ENCODE results near the gene ANAPC4. TPM values are rescaled to one million over a fixed set of nuclear protein-coding genes. Genes with fewer than 3 reads are reported as not detected.
A peak's percentile ranks its signal among the peaks of the same experiment; 100 is the strongest.

Gene ANAPC4
- polyA plus RNA-seq, 1 donor (not counting 4 experiments of a cell fraction or from before 2014, with no cell fraction given): 26.9 TPM

GRCh38 chr4:25358515-25359275 is 18.4 kb upstream of the ANAPC4 start:
- DNase-seq (ENCODE audit: low read depth, low spot score) (no peak), FAIRE-seq (peak; percentile 41)
- Histone ChIP-seq H3K9me1 (ENCODE audit: control insufficient read depth, extremely low read depth, insufficient read depth, low read length) (no peaks in the 10 kb centered on the region), H4K20me1 (ENCODE audit: control insufficient read depth, extremely low read depth, insufficient read depth, low read length) (no peaks in the 10 kb centered on the region), H3K4me1 (ENCODE audit: control insufficient read depth, extremely low read depth, insufficient read depth, low read length) (no peaks in the 10 kb centered on the region), H3K9ac (ENCODE audit: control insufficient read depth, extremely low read depth, insufficient read depth, low read length) (no peak overlapping the region), H3K79me2 (ENCODE audit: control insufficient read depth, insufficient read depth, low read length) (no peaks in the 10 kb centered on the region), H3K36me3 (ENCODE audit: control insufficient read depth in 2 of 2, extremely low read depth in 1 of 2, insufficient read depth in 2 of 2, low read length in 2 of 2) (no peaks in the 10 kb centered on the region), H3K27ac (ENCODE audit: control insufficient read depth, insufficient read depth, low read length) (no peak overlapping the region), H3K9me3 (ENCODE audit: control insufficient read depth, low read depth, low read length) (no peaks in the 10 kb centered on the region), H3K4me2 (ENCODE audit: control insufficient read depth, extremely low read depth, insufficient read depth, low read depth, low read length) (no peak overlapping the region), H2AFZ (ENCODE audit: control insufficient read depth, low read length) (no peak overlapping the region), H3K27me3 (ENCODE audit: control insufficient read depth, extremely low read depth, insufficient read depth, low read length) (no peaks in the 10 kb centered on the region), H3K4me3 (ENCODE audit: control insufficient read depth in 2 of 3, extremely low read depth in 1 of 3, insufficient read depth in 2 of 3, low read depth in 1 of 3, low read length in 3 of 3) (no peak overlapping the region)
- dilution Hi-C loops (cut with MboI; ENCODE audit: extremely low pct_ligation_motif_present, low sequenced_read_pairs): no loop called here
- no peak for TF ChIP-seq EZH2 (IDR thresholded peaks at IDR 0.05; ENCODE audit: low read length)
- TF ChIP-seq, protein P1, sequence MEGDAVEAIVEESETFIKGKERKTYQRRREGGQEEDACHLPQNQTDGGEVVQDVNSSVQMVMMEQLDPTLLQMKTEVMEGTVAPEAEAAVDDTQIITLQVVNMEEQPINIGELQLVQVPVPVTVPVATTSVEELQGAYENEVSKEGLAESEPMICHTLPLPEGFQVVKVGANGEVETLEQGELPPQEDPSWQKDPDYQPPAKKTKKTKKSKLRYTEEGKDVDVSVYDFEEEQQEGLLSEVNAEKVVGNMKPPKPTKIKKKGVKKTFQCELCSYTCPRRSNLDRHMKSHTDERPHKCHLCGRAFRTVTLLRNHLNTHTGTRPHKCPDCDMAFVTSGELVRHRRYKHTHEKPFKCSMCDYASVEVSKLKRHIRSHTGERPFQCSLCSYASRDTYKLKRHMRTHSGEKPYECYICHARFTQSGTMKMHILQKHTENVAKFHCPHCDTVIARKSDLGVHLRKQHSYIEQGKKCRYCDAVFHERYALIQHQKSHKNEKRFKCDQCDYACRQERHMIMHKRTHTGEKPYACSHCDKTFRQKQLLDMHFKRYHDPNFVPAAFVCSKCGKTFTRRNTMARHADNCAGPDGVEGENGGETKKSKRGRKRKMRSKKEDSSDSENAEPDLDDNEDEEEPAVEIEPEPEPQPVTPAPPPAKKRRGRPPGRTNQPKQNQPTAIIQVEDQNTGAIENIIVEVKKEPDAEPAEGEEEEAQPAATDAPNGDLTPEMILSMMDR (optimal IDR thresholded peaks at IDR 0.05 in 1 of 3, IDR thresholded peaks at IDR 0.05 in 1 of 3, conservative IDR thresholded peaks at IDR 0.05 in 1 of 3; ENCODE audit: extremely low read depth in 1 of 3, insufficient read depth in 2 of 3, low read length in 3 of 3): no peak

DNA sequence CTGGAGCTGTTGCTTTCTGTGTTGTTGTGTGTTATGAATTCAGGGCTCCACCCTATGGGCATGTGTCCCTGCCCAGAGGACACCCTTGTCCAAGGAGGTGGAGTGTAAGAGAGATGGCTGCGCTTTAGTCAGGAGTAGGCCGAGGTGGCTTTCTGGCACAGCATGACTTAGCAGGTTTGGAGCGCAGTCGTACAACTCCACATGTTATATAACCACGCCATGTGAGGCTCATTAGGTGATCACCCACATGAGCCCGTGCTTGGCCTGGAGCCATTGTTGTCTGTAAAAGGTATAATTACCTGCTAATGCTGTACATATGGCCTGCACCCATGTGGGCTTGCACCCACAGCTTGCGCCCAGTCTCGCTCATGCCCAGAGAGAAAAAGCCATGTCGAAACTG is 15.8 kb upstream of the ANAPC4 start:
- no peak for FAIRE-seq
- Histone ChIP-seq H2AFZ (ENCODE audit: control insufficient read depth, low read length) (no peak overlapping the region), H3K9ac (ENCODE audit: control insufficient read depth, extremely low read depth, insufficient read depth, low read length) (no peak overlapping the region), H3K27ac (ENCODE audit: control insufficient read depth, insufficient read depth, low read length) (no peak overlapping the region), H3K4me3 (ENCODE audit: control insufficient read depth in 2 of 3, extremely low read depth in 1 of 3, insufficient read depth in 2 of 3, low read depth in 1 of 3, low read length in 3 of 3) (no peak overlapping the region), H3K4me1 (ENCODE audit: control insufficient read depth, extremely low read depth, insufficient read depth, low read length) (no peaks in the 10 kb centered on the region), H4K20me1 (ENCODE audit: control insufficient read depth, extremely low read depth, insufficient read depth, low read length) (no peaks in the 10 kb centered on the region), H3K27me3 (ENCODE audit: control insufficient read depth, extremely low read depth, insufficient read depth, low read length) (no peaks in the 10 kb centered on the region), H3K4me2 (ENCODE audit: control insufficient read depth, extremely low read depth, insufficient read depth, low read depth, low read length) (no peak overlapping the region), H3K36me3 (ENCODE audit: control insufficient read depth in 2 of 2, extremely low read depth in 1 of 2, insufficient read depth in 2 of 2, low read length in 2 of 2) (no peaks in the 10 kb centered on the region), H3K9me1 (ENCODE audit: control insufficient read depth, extremely low read depth, insufficient read depth, low read length) (no peaks in the 10 kb centered on the region), H3K9me3 (ENCODE audit: control insufficient read depth, low read depth, low read length) (no peaks in the 10 kb centered on the region), H3K79me2 (ENCODE audit: control insufficient read depth, insufficient read depth, low read length) (no peaks in the 10 kb centered on the region)
- dilution Hi-C loops (cut with MboI; ENCODE audit: extremely low pct_ligation_motif_present, low sequenced_read_pairs): no loop called here
- TF ChIP-seq, protein P1 (optimal IDR thresholded peaks at IDR 0.05 in 1 of 3, IDR thresholded peaks at IDR 0.05 in 1 of 3, conservative IDR thresholded peaks at IDR 0.05 in 1 of 3; ENCODE audit: extremely low read depth in 1 of 3, insufficient read depth in 2 of 3, low read length in 3 of 3): no peak
- TF ChIP-seq EZH2 (IDR thresholded peaks at IDR 0.05; ENCODE audit: low read length): no peak
- DNase-seq (ENCODE audit: low read depth, low spot score): no peak

Measured in keratinocyte (primary cell).